ENCODE results near the gene CSMD2. TPM values are rescaled to one million over a fixed set of nuclear protein-coding genes. Genes with fewer than 3 reads are reported as not detected.

CSMD2 gene
- total and polyA plus RNA-seq, 2 of the 8 experiments (the other 6 are each of a cell fraction or from before 2014, with no cell fraction given): 7.0 to 14.7 TPM

- TF ChIP-seq, protein P1, sequence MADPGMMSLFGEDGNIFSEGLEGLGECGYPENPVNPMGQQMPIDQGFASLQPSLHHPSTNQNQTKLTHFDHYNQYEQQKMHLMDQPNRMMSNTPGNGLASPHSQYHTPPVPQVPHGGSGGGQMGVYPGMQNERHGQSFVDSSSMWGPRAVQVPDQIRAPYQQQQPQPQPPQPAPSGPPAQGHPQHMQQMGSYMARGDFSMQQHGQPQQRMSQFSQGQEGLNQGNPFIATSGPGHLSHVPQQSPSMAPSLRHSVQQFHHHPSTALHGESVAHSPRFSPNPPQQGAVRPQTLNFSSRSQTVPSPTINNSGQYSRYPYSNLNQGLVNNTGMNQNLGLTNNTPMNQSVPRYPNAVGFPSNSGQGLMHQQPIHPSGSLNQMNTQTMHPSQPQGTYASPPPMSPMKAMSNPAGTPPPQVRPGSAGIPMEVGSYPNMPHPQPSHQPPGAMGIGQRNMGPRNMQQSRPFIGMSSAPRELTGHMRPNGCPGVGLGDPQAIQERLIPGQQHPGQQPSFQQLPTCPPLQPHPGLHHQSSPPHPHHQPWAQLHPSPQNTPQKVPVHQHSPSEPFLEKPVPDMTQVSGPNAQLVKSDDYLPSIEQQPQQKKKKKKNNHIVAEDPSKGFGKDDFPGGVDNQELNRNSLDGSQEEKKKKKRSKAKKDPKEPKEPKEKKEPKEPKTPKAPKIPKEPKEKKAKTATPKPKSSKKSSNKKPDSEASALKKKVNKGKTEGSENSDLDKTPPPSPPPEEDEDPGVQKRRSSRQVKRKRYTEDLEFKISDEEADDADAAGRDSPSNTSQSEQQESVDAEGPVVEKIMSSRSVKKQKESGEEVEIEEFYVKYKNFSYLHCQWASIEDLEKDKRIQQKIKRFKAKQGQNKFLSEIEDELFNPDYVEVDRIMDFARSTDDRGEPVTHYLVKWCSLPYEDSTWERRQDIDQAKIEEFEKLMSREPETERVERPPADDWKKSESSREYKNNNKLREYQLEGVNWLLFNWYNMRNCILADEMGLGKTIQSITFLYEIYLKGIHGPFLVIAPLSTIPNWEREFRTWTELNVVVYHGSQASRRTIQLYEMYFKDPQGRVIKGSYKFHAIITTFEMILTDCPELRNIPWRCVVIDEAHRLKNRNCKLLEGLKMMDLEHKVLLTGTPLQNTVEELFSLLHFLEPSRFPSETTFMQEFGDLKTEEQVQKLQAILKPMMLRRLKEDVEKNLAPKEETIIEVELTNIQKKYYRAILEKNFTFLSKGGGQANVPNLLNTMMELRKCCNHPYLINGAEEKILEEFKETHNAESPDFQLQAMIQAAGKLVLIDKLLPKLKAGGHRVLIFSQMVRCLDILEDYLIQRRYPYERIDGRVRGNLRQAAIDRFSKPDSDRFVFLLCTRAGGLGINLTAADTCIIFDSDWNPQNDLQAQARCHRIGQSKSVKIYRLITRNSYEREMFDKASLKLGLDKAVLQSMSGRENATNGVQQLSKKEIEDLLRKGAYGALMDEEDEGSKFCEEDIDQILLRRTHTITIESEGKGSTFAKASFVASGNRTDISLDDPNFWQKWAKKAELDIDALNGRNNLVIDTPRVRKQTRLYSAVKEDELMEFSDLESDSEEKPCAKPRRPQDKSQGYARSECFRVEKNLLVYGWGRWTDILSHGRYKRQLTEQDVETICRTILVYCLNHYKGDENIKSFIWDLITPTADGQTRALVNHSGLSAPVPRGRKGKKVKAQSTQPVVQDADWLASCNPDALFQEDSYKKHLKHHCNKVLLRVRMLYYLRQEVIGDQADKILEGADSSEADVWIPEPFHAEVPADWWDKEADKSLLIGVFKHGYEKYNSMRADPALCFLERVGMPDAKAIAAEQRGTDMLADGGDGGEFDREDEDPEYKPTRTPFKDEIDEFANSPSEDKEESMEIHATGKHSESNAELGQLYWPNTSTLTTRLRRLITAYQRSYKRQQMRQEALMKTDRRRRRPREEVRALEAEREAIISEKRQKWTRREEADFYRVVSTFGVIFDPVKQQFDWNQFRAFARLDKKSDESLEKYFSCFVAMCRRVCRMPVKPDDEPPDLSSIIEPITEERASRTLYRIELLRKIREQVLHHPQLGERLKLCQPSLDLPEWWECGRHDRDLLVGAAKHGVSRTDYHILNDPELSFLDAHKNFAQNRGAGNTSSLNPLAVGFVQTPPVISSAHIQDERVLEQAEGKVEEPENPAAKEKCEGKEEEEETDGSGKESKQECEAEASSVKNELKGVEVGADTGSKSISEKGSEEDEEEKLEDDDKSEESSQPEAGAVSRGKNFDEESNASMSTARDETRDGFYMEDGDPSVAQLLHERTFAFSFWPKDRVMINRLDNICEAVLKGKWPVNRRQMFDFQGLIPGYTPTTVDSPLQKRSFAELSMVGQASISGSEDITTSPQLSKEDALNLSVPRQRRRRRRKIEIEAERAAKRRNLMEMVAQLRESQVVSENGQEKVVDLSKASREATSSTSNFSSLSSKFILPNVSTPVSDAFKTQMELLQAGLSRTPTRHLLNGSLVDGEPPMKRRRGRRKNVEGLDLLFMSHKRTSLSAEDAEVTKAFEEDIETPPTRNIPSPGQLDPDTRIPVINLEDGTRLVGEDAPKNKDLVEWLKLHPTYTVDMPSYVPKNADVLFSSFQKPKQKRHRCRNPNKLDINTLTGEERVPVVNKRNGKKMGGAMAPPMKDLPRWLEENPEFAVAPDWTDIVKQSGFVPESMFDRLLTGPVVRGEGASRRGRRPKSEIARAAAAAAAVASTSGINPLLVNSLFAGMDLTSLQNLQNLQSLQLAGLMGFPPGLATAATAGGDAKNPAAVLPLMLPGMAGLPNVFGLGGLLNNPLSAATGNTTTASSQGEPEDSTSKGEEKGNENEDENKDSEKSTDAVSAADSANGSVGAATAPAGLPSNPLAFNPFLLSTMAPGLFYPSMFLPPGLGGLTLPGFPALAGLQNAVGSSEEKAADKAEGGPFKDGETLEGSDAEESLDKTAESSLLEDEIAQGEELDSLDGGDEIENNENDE (IDR thresholded peaks at IDR 0.05; ENCODE audit: insufficient replicate concordance, low read length): no peak
- no peak for TF ChIP-seq JUND (IDR thresholded peaks at IDR 0.05; ENCODE audit: low read length)
- no peak for TF ChIP-seq RXRA (IDR thresholded peaks at IDR 0.05; ENCODE audit: insufficient read depth, low read depth, low read length)
- TF ChIP-seq, protein P2, sequence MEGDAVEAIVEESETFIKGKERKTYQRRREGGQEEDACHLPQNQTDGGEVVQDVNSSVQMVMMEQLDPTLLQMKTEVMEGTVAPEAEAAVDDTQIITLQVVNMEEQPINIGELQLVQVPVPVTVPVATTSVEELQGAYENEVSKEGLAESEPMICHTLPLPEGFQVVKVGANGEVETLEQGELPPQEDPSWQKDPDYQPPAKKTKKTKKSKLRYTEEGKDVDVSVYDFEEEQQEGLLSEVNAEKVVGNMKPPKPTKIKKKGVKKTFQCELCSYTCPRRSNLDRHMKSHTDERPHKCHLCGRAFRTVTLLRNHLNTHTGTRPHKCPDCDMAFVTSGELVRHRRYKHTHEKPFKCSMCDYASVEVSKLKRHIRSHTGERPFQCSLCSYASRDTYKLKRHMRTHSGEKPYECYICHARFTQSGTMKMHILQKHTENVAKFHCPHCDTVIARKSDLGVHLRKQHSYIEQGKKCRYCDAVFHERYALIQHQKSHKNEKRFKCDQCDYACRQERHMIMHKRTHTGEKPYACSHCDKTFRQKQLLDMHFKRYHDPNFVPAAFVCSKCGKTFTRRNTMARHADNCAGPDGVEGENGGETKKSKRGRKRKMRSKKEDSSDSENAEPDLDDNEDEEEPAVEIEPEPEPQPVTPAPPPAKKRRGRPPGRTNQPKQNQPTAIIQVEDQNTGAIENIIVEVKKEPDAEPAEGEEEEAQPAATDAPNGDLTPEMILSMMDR (IDR thresholded peaks at IDR 0.05; ENCODE audit: control extremely low read depth in 1 of 3, insufficient read depth in 1 of 3, low read depth in 1 of 3, low read length in 3 of 3): peak in 2 of 3 experiments; percentile 48 to 49; a peak in 3 of 4 replicates
Observed at GRCh38 chr1:34176830-34177603, 12.0 kb upstream of the CSMD2 start, which contains the start of gene C1orf94 (continued).
